Measurements from ENCODE around the gene TACSTD2.
"Not testable (repeated sequence)": the region's sequence is repeated elsewhere in the genome, so short reads cannot be mapped to it uniquely, and the experiment has no call there.

TACSTD2 gene

DNA sequence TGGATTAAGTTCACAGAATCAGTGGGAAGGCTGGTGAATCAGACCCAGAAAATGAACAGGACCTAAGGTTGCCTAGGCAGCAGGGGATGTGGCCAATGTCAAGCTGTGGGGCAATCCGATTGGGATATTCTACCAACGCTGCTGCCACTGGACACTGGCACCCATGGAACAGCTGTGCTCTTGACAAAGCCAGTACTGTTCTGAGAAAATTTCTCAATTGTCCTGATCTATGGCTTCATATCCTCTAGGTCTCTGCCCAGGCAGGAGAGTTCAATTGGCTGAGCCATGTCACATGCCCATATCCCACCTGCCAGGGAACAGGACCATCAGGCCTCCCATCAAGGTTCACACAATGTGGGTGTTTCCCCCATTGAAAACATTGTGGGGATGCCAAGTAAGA is 6.2 kb downstream of the TACSTD2 start:
- H3K4me1 ChIP-seq (ENCODE audit: control insufficient read depth, insufficient read depth, low read length, poor library complexity, severe bottlenecking) = no peaks in the 10 kb centered on the region
- no peak for DNase-seq
- H3K36me3 ChIP-seq (ENCODE audit: control insufficient read depth, insufficient read depth, low read length) = no peaks in the 10 kb centered on the region
- H3K4me3 ChIP-seq (ENCODE audit: insufficient read depth, low read depth, low read length, poor library complexity, severe bottlenecking) = no peak overlapping the region
- no peaks in the 10 kb centered on the region for H3K9me3 ChIP-seq (ENCODE audit: control insufficient read depth, low read length)
- H3K27ac ChIP-seq (ENCODE audit: insufficient read depth, low read length, poor library complexity, severe bottlenecking) = no peak overlapping the region
- H3K27me3 ChIP-seq (replicated peaks; ENCODE audit: control insufficient read depth, insufficient read depth, low read length, poor library complexity, severe bottlenecking) = peaks cover 4% of the 10 kb centered on the region

GRCh38 chr1:58570094-58570493 is 7.0 kb downstream of the TACSTD2 start:
- DNase-seq = no peak
- Histone ChIP-seq H3K4me3 (ENCODE audit: insufficient read depth, low read depth, low read length, poor library complexity, severe bottlenecking) (no peak overlapping the region), H3K9me3 (ENCODE audit: control insufficient read depth, low read length) (no peaks in the 10 kb centered on the region), H3K4me1 (ENCODE audit: control insufficient read depth, insufficient read depth, low read length, poor library complexity, severe bottlenecking) (no peaks in the 10 kb centered on the region), H3K27ac (ENCODE audit: insufficient read depth, low read length, poor library complexity, severe bottlenecking) (no peak overlapping the region), H3K27me3 (replicated peaks; ENCODE audit: control insufficient read depth, insufficient read depth, low read length, poor library complexity, severe bottlenecking) (peaks cover 4% of the 10 kb centered on the region), H3K36me3 (ENCODE audit: control insufficient read depth, insufficient read depth, low read length) (no peaks in the 10 kb centered on the region)

- Histone ChIP-seq H3K27ac (ENCODE audit: insufficient read depth, low read length, poor library complexity, severe bottlenecking) (no peak overlapping the region), H3K4me1 (ENCODE audit: control insufficient read depth, insufficient read depth, low read length, poor library complexity, severe bottlenecking) (no peaks in the 10 kb centered on the region), H3K36me3 (ENCODE audit: control insufficient read depth, insufficient read depth, low read length) (no peaks in the 10 kb centered on the region), H3K9me3 (ENCODE audit: control insufficient read depth, low read length) (no peaks in the 10 kb centered on the region), H3K4me3 (ENCODE audit: insufficient read depth, low read depth, low read length, poor library complexity, severe bottlenecking) (no peak overlapping the region), H3K27me3 (replicated peaks; ENCODE audit: control insufficient read depth, insufficient read depth, low read length, poor library complexity, severe bottlenecking) (peaks cover 4% of the 10 kb centered on the region)
- DNase-seq = no peak
Measured at GRCh38 chr1:58568911-58569310, 8.1 kb downstream of the TACSTD2 start.

- H3K9me3 ChIP-seq (ENCODE audit: control insufficient read depth, low read length) = no peaks in the 10 kb centered on the region
- H3K27me3 ChIP-seq (replicated peaks; ENCODE audit: control insufficient read depth, insufficient read depth, low read length, poor library complexity, severe bottlenecking) = peaks cover 4% of the 10 kb centered on the region
- H3K36me3 ChIP-seq (ENCODE audit: control insufficient read depth, insufficient read depth, low read length) = no peaks in the 10 kb centered on the region
- H3K4me1 ChIP-seq (ENCODE audit: control insufficient read depth, insufficient read depth, low read length, poor library complexity, severe bottlenecking) = no peaks in the 10 kb centered on the region
- no peak overlapping the region for H3K4me3 ChIP-seq (ENCODE audit: insufficient read depth, low read depth, low read length, poor library complexity, severe bottlenecking)
- no peak overlapping the region for H3K27ac ChIP-seq (ENCODE audit: insufficient read depth, low read length, poor library complexity, severe bottlenecking)
- DNase-seq = no peak
Measured at GRCh38 chr1:58568271-58568860, 8.7 kb downstream of the TACSTD2 start.

DNA sequence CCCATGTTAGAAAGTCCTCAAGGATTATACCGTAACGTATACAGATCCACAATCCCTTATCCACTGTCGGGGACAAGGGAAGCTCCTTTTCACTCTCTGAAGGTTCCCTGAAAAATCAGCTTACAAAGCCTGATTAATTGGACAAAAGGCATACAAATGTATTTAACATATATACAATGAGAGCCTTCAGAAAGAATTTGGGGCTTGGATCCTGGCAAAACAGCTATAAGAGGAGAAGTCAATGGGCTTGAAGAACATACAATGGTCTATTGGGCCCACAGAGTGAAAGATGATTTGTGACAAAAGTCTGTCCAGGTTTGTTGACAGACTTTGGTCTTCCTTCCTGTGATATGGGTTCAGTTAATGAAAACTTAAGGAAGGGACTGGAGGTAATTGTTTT is 10.7 kb downstream of the TACSTD2 start:
- no peaks in the 10 kb centered on the region for H3K27me3 ChIP-seq (replicated peaks; ENCODE audit: control insufficient read depth, insufficient read depth, low read length, poor library complexity, severe bottlenecking)
- H3K4me1 ChIP-seq (ENCODE audit: control insufficient read depth, insufficient read depth, low read length, poor library complexity, severe bottlenecking) = no peaks in the 10 kb centered on the region
- H3K36me3 ChIP-seq (ENCODE audit: control insufficient read depth, insufficient read depth, low read length) = no peaks in the 10 kb centered on the region
- no peak for DNase-seq
- H3K27ac ChIP-seq (ENCODE audit: insufficient read depth, low read length, poor library complexity, severe bottlenecking) = no peak overlapping the region
- H3K9me3 ChIP-seq (ENCODE audit: control insufficient read depth, low read length) = no peaks in the 10 kb centered on the region
- H3K4me3 ChIP-seq (ENCODE audit: insufficient read depth, low read depth, low read length, poor library complexity, severe bottlenecking) = no peak overlapping the region

GRCh38 chr1:58563715-58564114 is 13.3 kb downstream of the TACSTD2 start:
- H3K27me3 ChIP-seq (replicated peaks; ENCODE audit: control insufficient read depth, insufficient read depth, low read length, poor library complexity, severe bottlenecking); H3K36me3 ChIP-seq (ENCODE audit: control insufficient read depth, insufficient read depth, low read length); H3K4me1 ChIP-seq (ENCODE audit: control insufficient read depth, insufficient read depth, low read length, poor library complexity, severe bottlenecking); DNase-seq; H3K4me3 ChIP-seq (ENCODE audit: insufficient read depth, low read depth, low read length, poor library complexity, severe bottlenecking); H3K27ac ChIP-seq (ENCODE audit: insufficient read depth, low read length, poor library complexity, severe bottlenecking); H3K9me3 ChIP-seq (ENCODE audit: control insufficient read depth, low read length): not testable (repeated sequence)

DNA sequence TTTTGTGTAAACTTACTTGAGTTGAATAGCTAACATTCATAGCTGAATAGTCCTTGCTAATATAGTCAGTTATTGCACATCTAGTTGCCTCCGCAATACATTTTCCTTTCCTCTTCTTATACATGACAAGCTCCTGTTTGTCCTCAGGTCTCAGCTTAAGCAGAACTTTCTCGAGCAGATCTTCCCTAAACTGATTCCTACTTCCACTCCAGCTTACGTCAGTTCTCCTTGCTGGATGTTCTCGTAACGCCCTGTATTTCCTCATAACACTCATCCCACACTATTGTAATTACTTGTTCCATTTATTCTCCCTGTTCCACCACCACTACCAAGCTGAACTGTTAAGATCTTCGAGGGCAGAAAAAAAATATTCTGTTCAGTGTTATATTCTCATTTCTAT is 15.4 kb downstream of the TACSTD2 start:
- Histone ChIP-seq H3K27ac (ENCODE audit: insufficient read depth, low read length, poor library complexity, severe bottlenecking) (no peak overlapping the region), H3K4me3 (ENCODE audit: insufficient read depth, low read depth, low read length, poor library complexity, severe bottlenecking) (no peak overlapping the region), H3K27me3 (replicated peaks; ENCODE audit: control insufficient read depth, insufficient read depth, low read length, poor library complexity, severe bottlenecking) (peaks cover 3% of the 10 kb centered on the region), H3K4me1 (ENCODE audit: control insufficient read depth, insufficient read depth, low read length, poor library complexity, severe bottlenecking) (no peaks in the 10 kb centered on the region), H3K36me3 (ENCODE audit: control insufficient read depth, insufficient read depth, low read length) (no peaks in the 10 kb centered on the region), H3K9me3 (ENCODE audit: control insufficient read depth, low read length) (no peaks in the 10 kb centered on the region)
- DNase-seq = no peak

DNA sequence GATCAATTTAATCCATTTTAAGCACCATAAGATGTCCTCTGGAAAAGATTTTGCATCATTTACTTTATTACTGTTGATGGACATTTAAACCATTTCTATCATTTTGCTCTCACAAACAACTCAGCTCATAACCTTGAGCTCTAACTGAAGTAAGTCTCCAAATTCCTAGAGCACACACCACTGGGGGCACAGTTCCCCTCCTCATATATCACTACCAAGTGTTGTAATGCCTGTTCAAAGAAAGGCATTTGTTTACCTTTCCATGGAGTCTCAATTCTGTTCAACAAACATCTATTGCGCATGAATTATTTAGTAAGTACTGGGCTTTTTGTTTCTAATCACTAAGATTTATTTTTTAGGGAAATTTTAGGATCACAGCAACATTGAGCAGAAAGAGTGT is 21.7 kb downstream of the TACSTD2 start:
- no peaks in the 10 kb centered on the region for H3K36me3 ChIP-seq (ENCODE audit: control insufficient read depth, insufficient read depth, low read length)

GRCh38 chr1:58551186-58552140 is 25.6 kb downstream of the TACSTD2 start:
- Histone ChIP-seq H3K36me3 (ENCODE audit: control insufficient read depth, insufficient read depth, low read length) (no peaks in the 10 kb centered on the region), H3K4me3 (ENCODE audit: insufficient read depth, low read depth, low read length, poor library complexity, severe bottlenecking) (no peak overlapping the region), H3K4me1 (ENCODE audit: control insufficient read depth, insufficient read depth, low read length, poor library complexity, severe bottlenecking) (no peaks in the 10 kb centered on the region), H3K27ac (ENCODE audit: insufficient read depth, low read length, poor library complexity, severe bottlenecking) (no peak overlapping the region), H3K27me3 (replicated peaks; ENCODE audit: control insufficient read depth, insufficient read depth, low read length, poor library complexity, severe bottlenecking) (no peaks in the 10 kb centered on the region), H3K9me3 (ENCODE audit: control insufficient read depth, low read length) (no peaks in the 10 kb centered on the region)
- DNase-seq = no peak

More for the DNA sequence above, 21.7 kb downstream of the TACSTD2 start:
- Histone ChIP-seq H3K9me3 (ENCODE audit: control insufficient read depth, low read length) (no peaks in the 10 kb centered on the region), H3K4me3 (ENCODE audit: insufficient read depth, low read depth, low read length, poor library complexity, severe bottlenecking) (no peak overlapping the region), H3K27me3 (replicated peaks; ENCODE audit: control insufficient read depth, insufficient read depth, low read length, poor library complexity, severe bottlenecking) (no peaks in the 10 kb centered on the region), H3K27ac (ENCODE audit: insufficient read depth, low read length, poor library complexity, severe bottlenecking) (no peak overlapping the region), H3K4me1 (ENCODE audit: control insufficient read depth, insufficient read depth, low read length, poor library complexity, severe bottlenecking) (no peaks in the 10 kb centered on the region)
- DNase-seq = no peak

GRCh38 chr1:58549291-58549690 is 27.8 kb downstream of the TACSTD2 start:
- not testable (repeated sequence) for H3K27ac ChIP-seq (ENCODE audit: insufficient read depth, low read length, poor library complexity, severe bottlenecking); H3K9me3 ChIP-seq (ENCODE audit: control insufficient read depth, low read length); H3K27me3 ChIP-seq (replicated peaks; ENCODE audit: control insufficient read depth, insufficient read depth, low read length, poor library complexity, severe bottlenecking)

More at GRCh38 chr1:58549291-58549690, 27.8 kb downstream of the TACSTD2 start:
- H3K4me1 ChIP-seq (ENCODE audit: control insufficient read depth, insufficient read depth, low read length, poor library complexity, severe bottlenecking); H3K4me3 ChIP-seq (ENCODE audit: insufficient read depth, low read depth, low read length, poor library complexity, severe bottlenecking); H3K36me3 ChIP-seq (ENCODE audit: control insufficient read depth, insufficient read depth, low read length); DNase-seq: not testable (repeated sequence)
